Measurements from ENCODE around the gene BEGAIN.

Gene BEGAIN

DNA sequence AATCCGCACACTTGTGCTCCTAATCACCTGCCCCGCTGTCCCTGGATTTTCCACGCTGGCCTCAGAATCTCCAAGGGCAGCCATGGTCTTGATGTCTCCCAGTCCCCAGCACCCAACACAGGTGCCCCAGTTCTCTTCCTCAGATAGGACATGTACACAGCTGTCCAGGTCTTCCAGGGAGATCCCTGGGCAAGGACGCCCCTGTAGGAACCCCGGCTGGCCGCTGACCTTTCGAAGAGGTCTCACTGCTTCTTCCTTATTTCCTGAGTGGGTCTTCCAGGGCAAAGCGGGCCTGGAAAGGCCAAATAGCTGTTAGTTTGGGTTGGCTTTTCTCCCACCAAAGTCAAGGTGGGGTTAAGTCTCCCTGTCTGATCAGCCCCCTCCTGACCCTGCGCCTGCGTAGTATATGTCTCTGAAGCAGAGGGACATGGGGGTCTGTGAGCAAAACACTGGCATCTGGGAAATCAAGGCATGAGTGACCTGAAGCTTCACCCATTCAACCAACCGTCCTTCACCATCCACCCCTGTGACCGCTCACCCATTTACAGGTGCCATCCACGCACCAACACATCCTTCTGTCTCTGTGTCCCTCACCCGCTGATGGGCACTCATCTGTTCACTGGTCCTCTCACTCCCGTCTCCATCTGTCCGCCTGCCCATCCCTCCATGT lies 4.6 kb downstream of the BEGAIN start:
- no peak for DNase-seq (ENCODE audit: low read depth, low spot score)

DNA sequence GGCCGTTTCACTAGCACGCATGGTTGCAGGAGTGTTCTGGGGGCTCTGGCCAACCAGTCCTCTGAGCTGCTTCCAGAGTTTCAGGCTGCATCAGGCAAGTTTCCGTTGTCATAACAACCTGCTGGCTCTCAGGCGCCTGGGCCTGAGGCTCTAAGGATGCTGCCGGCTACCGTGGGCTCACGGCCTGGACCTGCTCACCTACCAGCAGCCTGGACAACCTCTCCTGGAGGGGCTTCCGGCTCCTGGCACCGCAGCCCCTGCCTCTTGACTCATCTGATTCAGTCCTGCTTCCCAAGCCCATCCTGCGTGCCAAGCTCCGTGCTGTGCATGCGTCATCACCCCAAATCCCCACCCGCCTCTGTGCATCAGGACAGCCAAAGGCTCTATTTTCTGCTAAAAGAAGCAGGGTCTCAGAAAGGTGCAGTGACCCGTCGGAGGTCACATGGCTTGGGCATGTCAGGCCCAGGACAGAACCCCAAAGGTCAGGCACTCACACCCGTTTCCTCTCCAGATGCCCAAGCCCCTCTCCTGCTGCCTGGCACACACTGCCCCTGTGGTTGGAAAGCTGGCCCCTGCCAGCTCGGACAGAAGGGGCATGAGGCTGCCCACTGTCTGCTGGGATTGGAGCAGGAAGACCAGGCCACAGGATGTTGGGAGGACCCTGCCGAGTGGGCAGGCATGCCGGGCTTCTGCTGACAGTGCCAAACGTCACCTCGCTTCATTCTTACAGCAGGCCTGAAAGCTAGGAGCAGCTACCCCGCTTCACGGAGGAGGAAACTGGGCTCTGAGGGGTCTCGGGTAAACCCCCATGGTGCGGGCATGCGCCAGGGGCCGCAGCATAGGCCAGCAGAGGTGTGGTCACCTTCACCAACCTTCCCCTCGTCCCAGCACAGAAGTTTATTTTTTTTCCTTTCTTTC lies 5.7 kb downstream of the BEGAIN start:
- DNase-seq (ENCODE audit: low read depth, low spot score) = no peak

DNA sequence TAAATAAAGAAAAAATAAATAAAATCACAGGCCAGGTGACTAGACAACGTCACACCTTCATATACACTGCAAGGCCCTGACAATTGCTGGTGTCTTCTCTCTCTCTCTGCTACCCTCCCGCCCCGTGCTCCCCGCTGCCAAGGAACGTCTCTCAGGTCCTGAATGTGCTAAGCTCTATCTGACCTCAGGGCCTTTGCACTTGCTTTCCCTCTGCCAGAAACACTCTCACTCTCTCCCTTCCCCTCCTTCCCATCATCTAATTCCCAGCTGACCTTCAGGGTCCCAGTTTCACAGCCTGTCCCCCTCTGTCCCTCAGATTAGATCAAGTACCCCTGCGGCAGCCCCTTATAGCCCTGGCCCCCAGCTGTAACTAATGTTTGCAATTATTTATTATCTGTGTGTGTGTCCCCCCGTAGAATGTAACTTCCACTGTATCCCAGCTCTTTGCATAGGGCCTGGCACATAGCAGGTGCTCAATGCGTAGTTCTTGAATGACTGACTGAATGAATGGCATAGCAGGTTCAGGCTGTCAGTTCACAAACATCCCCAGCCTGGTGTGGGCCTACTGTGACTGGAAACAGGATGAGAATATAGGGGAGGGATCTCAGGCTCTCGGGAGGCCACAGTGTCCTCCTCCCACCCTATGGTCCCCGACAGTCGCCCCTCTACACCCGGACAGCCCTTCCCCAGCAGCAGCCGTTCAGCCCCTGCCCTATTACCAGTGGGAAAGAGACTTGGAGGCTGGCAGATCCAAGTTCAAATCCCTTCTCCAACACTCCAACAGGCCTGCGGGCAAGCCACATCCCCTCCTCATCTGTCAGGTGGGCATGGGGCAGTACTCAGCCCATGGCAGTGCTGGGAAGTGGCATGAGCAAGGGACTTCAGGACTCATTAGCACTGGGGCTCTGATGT lies 6.6 kb downstream of the BEGAIN start:
- no peak for DNase-seq (ENCODE audit: low read depth, low spot score)

GRCh38 chr14:100578552-100578951 lies 8.7 kb downstream of the BEGAIN start:
- no peak for DNase-seq (ENCODE audit: low read depth, low spot score)

DNA sequence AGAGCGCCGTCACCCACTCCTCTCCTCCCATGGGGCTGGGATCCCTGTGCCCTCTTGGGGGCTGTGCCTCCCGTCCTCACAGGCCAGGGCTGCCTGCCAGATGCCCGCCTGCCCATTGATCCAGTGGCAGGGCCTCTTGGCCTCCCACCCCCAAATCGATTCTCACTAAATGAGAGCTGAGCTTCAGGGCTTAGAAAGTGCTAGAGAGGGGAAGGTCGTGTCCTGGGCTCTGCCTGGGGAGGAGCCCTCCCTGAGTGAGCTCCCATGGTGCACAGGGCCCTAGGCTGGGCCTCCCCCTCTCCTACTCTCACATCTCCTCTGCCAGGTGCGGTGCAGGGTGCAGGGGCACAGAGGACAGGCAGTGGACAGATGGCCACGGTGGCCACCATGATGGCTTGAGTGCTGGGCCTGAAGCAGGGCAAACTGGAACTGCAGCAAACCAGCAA lies 9.2 kb downstream of the BEGAIN start:
- no peak for DNase-seq (ENCODE audit: low read depth, low spot score)

GRCh38 chr14:100577321-100577985 lies 9.8 kb downstream of the BEGAIN start:
- DNase-seq (ENCODE audit: low read depth, low spot score) = no peak

GRCh38 chr14:100576091-100577085 lies 10.8 kb downstream of the BEGAIN start:
- DNase-seq (ENCODE audit: low read depth, low spot score) = no peak

DNA sequence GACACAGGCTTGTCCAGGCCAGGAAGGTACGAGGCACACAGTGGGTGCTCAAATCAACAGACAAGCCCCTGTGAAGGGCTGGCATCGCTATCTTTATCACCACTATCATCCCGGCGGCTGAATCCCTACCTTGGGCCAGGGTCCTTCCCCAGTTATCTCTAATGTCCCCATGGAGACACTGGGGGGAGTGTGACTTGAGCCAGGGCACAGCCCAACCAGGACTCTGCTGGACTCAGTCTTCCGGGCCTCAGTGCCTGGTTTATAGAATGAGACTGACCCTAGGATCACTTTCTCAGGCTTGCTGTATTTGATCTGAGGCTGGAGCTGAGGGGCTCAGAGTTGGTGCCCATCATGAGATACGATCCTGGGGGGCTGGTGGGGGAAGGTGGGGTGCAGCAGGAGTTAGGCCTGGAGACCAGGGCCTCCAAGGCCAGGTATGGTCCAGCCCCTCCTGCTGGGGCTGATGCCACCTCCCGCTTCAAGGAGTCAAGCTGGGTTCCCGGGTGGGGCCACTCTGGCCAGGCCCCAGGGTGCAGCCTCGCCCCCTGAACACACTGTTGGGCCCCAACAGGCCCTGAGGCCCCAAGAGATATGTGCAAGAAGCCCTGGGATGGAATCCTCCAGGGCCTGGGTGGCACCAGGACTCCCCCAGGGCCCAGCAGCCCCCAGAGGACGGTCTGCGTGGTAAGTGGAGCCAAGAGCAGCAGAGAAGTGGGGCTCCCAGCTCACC lies 11.8 kb downstream of the BEGAIN start:
- DNase-seq (ENCODE audit: low read depth, low spot score) = no peak

DNA sequence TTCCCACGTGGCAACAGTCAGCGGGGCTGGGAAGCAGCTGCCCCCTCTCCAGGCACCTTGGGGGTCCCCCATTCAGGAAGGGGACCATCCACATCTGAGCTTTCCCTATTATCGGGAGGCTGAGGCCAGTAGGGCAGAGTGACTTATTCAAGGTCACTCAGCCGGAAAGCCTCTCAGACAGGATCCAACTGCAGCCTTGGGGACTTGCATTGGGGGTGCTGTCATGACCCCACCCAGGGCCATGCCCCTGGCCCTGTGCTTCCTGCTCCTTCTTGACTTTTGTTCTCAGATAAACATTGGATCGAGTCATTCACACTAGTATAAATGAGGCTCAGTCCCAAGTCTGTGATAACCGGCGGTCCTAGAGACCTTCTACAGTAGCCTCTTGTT lies 12.6 kb downstream of the BEGAIN start:
- DNase-seq (ENCODE audit: low read depth, low spot score) = no peak

GRCh38 chr14:100573757-100574641 lies 13.2 kb downstream of the BEGAIN start:
- no peak for DNase-seq (ENCODE audit: low read depth, low spot score)

GRCh38 chr14:100573002-100573756 lies 14.0 kb downstream of the BEGAIN start:
- DNase-seq (ENCODE audit: low read depth, low spot score) = no peak

DNA sequence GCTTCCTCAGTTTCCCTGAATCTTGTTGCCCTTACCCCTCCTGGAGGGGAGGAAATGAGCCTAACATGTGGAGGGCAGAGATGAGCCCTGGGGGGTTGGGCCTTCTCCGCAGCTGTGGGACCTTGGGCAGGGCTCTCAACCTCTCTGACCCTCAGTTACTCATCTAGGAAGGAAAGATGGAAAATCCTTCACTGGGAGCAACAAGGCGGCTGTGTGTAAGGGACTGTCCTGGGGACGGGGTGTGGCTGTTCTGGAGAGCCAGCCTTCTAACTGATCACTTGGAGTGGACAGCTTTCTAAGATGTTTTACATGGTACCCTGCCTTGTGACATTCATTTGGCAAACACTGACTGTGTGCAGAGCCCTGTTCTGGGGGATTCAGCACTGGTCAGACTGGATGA lies 14.7 kb downstream of the BEGAIN start:
- no peak for DNase-seq (ENCODE audit: low read depth, low spot score)

DNA sequence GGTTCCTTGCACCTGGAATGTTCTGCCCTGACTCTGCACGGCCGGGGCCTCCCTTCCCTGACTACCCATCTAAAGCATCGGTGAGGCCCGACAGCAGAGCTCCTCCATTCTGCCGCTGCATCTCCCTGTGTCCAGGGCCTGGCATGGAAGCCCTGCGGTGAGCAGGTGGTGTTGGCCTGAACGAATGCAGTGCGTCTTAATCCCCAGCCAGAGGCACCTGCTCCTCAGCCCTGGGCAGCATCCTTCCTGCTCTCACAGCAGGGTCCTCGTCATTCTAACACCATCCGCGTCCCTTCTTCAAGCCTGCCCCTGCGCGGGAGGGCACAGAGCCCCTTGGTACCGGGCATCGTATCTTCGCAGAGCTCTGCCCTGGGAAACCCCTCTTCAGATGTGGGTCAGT lies 15.4 kb downstream of the BEGAIN start:
- no peak for DNase-seq (ENCODE audit: low read depth, low spot score)

GRCh38 chr14:100570726-100571454 lies 16.3 kb downstream of the BEGAIN start:
- no peak for DNase-seq (ENCODE audit: low read depth, low spot score)

DNA sequence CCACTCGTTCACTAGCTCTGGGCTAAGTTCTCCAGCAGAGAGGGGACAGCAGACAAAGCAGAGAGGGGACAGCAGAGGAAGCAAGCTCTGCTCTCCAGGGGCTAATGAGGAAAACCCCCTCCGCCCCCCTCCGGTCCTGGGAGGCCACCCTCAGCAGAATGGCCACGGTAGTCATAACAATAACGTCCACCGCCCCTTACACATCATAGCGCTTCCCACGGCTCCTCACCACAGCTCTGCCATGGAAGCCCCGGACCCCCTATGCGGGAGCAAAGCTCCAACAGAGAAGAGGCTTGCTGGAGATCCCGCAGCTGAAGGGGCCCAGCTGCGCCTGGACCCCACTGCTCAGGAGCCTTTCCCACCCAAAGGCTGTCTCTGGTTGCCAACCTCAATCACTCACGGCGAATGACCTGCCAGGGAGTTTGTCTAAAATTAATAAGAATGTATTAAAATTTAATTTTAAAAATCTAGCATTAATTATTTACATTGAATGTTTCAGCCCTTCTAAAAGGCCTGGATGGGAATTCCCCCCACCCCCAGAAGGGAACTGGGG lies 17.4 kb downstream of the BEGAIN start:
- DNase-seq (ENCODE audit: low read depth, low spot score) = no peak

GRCh38 chr14:100568998-100569733 lies 18.1 kb downstream of the BEGAIN start:
- no peak for DNase-seq (ENCODE audit: low read depth, low spot score)

Data from smooth muscle cell of the brain vasculature (primary cell).